ENCODE results near the gene TMC2. TPM values are rescaled to one million over a fixed set of nuclear protein-coding genes. Genes with fewer than 3 reads are reported as not detected.

The TMC2 gene
- total and polyA plus RNA-seq, 2 of the 8 experiments (the other 6 are each of a cell fraction or from before 2014, with no cell fraction given), result not detected

GRCh38 chr20:2604506-2604835, 68.1 kb downstream of the TMC2 start:
- Histone ChIP-seq H3K9ac (replicated peaks in 1 of 4; ENCODE audit: extremely low read depth in 1 of 4, low read depth in 3 of 4, low read length in 3 of 4) (no peak overlapping the region), H4K20me1 (replicated peaks in 1 of 2; ENCODE audit: control insufficient read depth in 1 of 2, insufficient read depth in 2 of 2, low read length in 2 of 2) (no peaks in the 10 kb centered on the region), H2BK20ac (ENCODE audit: low read length) (no peak overlapping the region), H3K4me3 (ENCODE audit: extremely low read depth in 1 of 4, insufficient read depth in 2 of 4, low read depth in 3 of 4, low read length in 4 of 4) (no peak overlapping the region), H2BK5ac (ENCODE audit: low read depth, low read length) (no peak overlapping the region), H3K14ac (ENCODE audit: insufficient read length) (no peak overlapping the region), H4K91ac (replicated peaks; ENCODE audit: insufficient read length, low read length) (no peak overlapping the region), H2BK12ac (ENCODE audit: low read depth, low read length) (no peak overlapping the region), H3K9me3 (ENCODE audit: insufficient read depth in 2 of 2, low read depth in 1 of 2, low read length in 1 of 2) (peaks cover 3 to 10% of the 10 kb centered on the region in 2 experiments; a peak in 3 of 4 replicates), H3K27ac (ENCODE audit: low read depth, low read length) (no peak overlapping the region), H2BK120ac (replicated peaks; ENCODE audit: low read depth, low read length) (no peak overlapping the region), H3K4ac (replicated peaks; ENCODE audit: insufficient read length, low read depth, low read length) (no peak overlapping the region), H3K56ac (replicated peaks; ENCODE audit: insufficient read length, low read depth, low read length) (no peak overlapping the region), H2AK5ac (ENCODE audit: low read depth, low read length) (no peak overlapping the region), H2BK15ac (ENCODE audit: low read length) (no peak overlapping the region), H3K23ac (ENCODE audit: insufficient read length) (no peak overlapping the region), H3K27me3 (replicated peaks in 1 of 4; ENCODE audit: control insufficient read depth in 3 of 4, extremely low read depth in 1 of 4, insufficient read depth in 3 of 4, low read length in 3 of 4) (no peaks in the 10 kb centered on the region), H3K18ac (ENCODE audit: extremely low read depth, low read length) (no peak overlapping the region), H3K23me2 (ENCODE audit: low read depth, low read length) (no peaks in the 10 kb centered on the region), H4K8ac (ENCODE audit: extremely low read depth, insufficient read depth, low read length) (no peak overlapping the region), H2AFZ (ENCODE audit: low read length) (no peak overlapping the region), H4K5ac (ENCODE audit: insufficient read length, low read depth, low read length) (no peak overlapping the region), H3K79me2 (ENCODE audit: control insufficient read depth in 1 of 2, insufficient read depth in 2 of 2, low read length in 2 of 2) (no peaks in the 10 kb centered on the region), H3K4me1 (replicated peaks in 1 of 4; ENCODE audit: control insufficient read depth in 3 of 4, insufficient read depth in 4 of 4, low read length in 3 of 4) (no peaks in the 10 kb centered on the region; a peak in 1 of 7 replicates), H3K79me1 (ENCODE audit: low read depth, low read length) (no peaks in the 10 kb centered on the region), H3K4me2 (ENCODE audit: insufficient read depth in 1 of 2, low read depth in 2 of 2, low read length in 2 of 2) (no peak overlapping the region), H3K36me3 (ENCODE audit: control insufficient read depth in 2 of 4, insufficient read depth in 4 of 4, low read length in 3 of 4) (no peaks in the 10 kb centered on the region; a peak in 1 of 8 replicates)
- CTCF ChIA-PET (ENCODE audit: partially characterized antibody), result interaction anchor here (0.7 kb wide), 1 partner anchor 80 kb away, joined by 3 read pairs; no protein-coding TSS in a partner anchor
- POLR2A ChIA-PET (ENCODE audit: partially characterized antibody), result no interaction called here
- WGBS, 2 experiments (ENCODE audit: extremely low coverage in 1 of 2, insufficient coverage in 1 of 2, insufficient read length in 1 of 2, insufficient replicate concordance in 2 of 2, low coverage in 1 of 2, low lambda C conversion rate in 2 of 2, missing lambda C conversion rate in 1 of 2), result 83% methylated on average over 3 of the region's 3 CpGs; no CpG with 5 or more reads in 1 of the 2 experiments
- FAIRE-seq (no peak), DNase-seq (ENCODE audit: low read depth in 1 of 2, low spot score in 2 of 2) (no peak)
- TF ChIP-seq MAX (IDR thresholded peaks at IDR 0.05), result no peak
- no peak for TF ChIP-seq RBBP5 (IDR thresholded peaks at IDR 0.05; ENCODE audit: borderline replicate concordance, low read depth, low read length)
- no peak for TF ChIP-seq SIN3A (conservative IDR thresholded peaks at IDR 0.05 in 1 of 2, IDR thresholded peaks at IDR 0.05 in 1 of 2; ENCODE audit: low read depth in 1 of 2, low read length in 2 of 2)
- TF ChIP-seq TEAD4 (IDR thresholded peaks at IDR 0.05; ENCODE audit: low read depth, low read length), result no peak
- no peak for TF ChIP-seq EZH2 (IDR thresholded peaks at IDR 0.05; ENCODE audit: low read depth, low read length, severe bottlenecking)
- no peak for TF ChIP-seq JUND (IDR thresholded peaks at IDR 0.05; ENCODE audit: low read length)
- TF ChIP-seq KDM4A (IDR thresholded peaks at IDR 0.05; ENCODE audit: low read depth, low read length, severe bottlenecking), result no peak
- no peak for TF ChIP-seq NRF1 (IDR thresholded peaks at IDR 0.05; ENCODE audit: low read depth, low read length)
- TF ChIP-seq SP1 (IDR thresholded peaks at IDR 0.05; ENCODE audit: low read depth, low read length), result no peak

All from H1 (cell line).